ENCODE measurements around the gene PDZD2.

PDZD2 gene

DNA sequence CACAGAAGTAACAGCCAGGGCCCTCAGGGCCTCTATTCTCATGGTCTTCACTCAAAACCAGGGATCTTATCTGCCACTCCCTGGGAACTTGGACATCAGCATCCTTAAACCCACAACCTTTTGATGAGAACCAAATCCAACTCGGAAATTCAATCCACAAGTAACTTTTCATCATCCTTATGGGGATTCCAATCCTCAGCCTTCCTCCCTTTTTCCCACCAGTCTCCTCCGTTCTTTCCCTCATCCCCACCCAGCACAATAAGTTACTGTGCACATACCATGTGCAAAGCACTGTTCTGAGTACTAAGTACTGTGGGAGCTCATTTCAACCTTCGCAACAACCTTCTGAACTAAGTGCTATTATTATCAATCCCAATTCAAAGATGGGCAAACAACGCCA is 518.1 kb downstream of the PDZD2 start:
- no peak for DNase-seq

DNA sequence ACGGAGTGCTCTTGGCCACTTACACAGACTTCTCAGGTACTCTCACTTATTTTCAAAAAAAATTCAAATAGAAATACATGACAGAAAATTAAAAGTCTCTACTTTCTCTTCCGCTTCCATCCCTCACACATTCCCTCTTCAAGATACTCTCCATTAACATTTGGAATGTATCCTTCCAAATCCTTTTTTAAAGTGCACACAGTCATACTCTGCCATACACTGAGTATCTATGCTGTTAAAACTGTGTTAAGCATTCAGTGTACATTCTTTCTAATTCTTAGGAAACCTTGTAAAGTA is 519.7 kb downstream of the PDZD2 start:
- no peak for DNase-seq

DNA sequence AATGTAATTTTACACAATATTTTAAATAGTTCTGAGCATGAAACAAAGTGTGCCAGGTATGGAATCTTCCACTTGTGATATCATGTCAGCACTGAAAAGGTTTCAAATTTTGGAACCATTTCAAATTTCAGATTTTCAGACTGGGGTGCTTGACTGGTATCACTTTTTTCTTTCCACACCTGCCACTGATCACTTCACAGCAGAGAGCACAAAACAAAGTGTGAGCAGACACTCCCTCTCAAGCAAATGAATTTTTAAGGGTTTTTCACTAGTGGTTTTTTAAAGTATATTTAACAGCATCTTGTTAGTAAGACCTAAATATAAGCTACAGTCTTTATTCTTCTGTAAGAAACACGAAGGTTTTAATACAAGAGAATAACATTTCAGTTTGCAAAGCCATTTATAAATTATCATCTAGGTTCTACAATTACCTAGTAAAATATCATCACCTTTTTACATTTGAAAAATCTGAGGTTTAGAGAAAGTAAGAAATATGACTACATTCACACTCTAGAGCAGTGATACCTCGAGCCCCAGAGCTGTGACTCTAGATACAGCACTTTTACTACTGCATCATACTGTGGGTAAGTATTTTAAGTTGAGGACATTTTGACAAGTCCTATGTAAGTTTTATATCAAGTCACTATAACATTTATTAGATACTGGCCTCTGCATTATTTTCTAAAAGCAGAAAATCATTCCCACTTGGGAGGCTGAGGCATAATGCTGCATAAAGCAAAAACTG is 520.6 kb downstream of the PDZD2 start:
- no peak for DNase-seq

DNA sequence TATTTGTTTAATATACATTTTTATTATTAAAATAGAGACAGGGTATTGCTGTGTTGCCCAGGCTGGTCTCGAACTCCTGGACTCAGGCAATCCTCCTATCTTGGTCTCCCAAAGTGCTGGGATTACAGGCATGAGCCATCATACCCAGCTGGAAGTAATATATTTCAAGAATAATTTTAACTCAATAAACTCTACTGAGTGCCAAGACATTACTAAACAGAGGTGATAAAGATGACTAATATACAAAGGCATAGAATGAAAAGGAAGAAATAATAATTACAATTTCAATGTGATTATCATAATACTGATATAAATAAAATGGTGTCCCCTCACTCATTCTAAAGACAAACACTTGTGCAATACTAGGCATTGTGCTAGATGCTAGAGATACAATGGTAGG is 521.3 kb downstream of the PDZD2 start:
- DNase-seq: no peak
